HEK293 (cell line): ENCODE results near the gene SERTAD3.

Experiments used
- CTCF ChIA-PET: fragments of 350-600 bp; formaldehyde crosslinking; extraction: SDS; loops from one replicate; lab custom pipeline; 2021; ENCODE audit warnings: antibody characterized with exemption; lab: Yijun Ruan, JAX
- POLR2A ChIA-PET: fragments of 300-600 bp; formaldehyde crosslinking; extraction: SDS; loops from one replicate; lab custom pipeline; 2020; ENCODE audit warnings: antibody characterized with exemption, inconsistent platforms; lab: Yijun Ruan, JAX
- H3K27ac ChIP-seq: fragments of 200-500 bp; sonication (Bioruptor generic); 2 replicates; pipeline ENCODE4 v1.5.1; 2014; ENCODE audit warnings: low read depth, low read length, control low read depth, inconsistent platforms; ENCODE audit errors: extremely low read depth
- H3K36me3 ChIP-seq, 2 experiments: fragments of 200-500 bp in 1 of 2; sonication (Bioruptor generic) in 1 of 2; 1 replicate in 1 of 2; 2 replicates in 1 of 2; pipeline ENCODE4 v1.5.1; 2014 to 2017; ENCODE audit warnings: inconsistent platforms in 2 of 2, low read length in 2 of 2; ENCODE audit not compliant: control insufficient read depth in 2 of 2, insufficient read depth in 1 of 2
- H3K4me1 ChIP-seq: fragments of 200-500 bp; sonication (Bioruptor generic); 2 replicates; pipeline ENCODE4 v1.5.1; 2014; ENCODE audit warnings: mild to moderate bottlenecking, low read length, inconsistent platforms; ENCODE audit not compliant: control insufficient read depth, insufficient read depth
- H3K4me3 ChIP-seq: 2 replicates; pipeline ENCODE4 v1.5.1; 2011; ENCODE audit warnings: low read depth, mild to moderate bottlenecking, control low read depth, low read length, moderate library complexity
- H3K9me3 ChIP-seq: fragments of 200-500 bp; sonication (Bioruptor generic); 2 replicates; pipeline ENCODE4 v1.5.1; 2014; ENCODE audit warnings: low read depth, low read length, inconsistent platforms; ENCODE audit not compliant: control insufficient read depth, insufficient read depth
- AEBP2 ChIP-seq: fragments of 450-650 bp; formaldehyde crosslinking; IDR thresholded peaks from 2 replicates; pipeline ENCODE4 v1.5.1; 2016; ENCODE audit warnings: missing biosample characterization, missing genetic modification characterization, borderline replicate concordance
- FEZF1 ChIP-seq: fragments of 450-650 bp; formaldehyde crosslinking; IDR thresholded peaks from 2 replicates; pipeline ENCODE4 v1.5.1; 2016; ENCODE audit warnings: missing biosample characterization, missing genetic modification characterization
- GLIS1 ChIP-seq: fragments of 450-650 bp; formaldehyde crosslinking; IDR thresholded peaks from 2 replicates; pipeline ENCODE4 v1.5.1; 2016; ENCODE audit warnings: missing biosample characterization, missing genetic modification characterization
- HIC1 ChIP-seq: fragments of 450-650 bp; formaldehyde crosslinking; IDR thresholded peaks from 2 replicates; pipeline ENCODE4 v1.5.1; 2016; ENCODE audit warnings: missing biosample characterization, missing genetic modification characterization
- KLF16 ChIP-seq: fragments of 450-650 bp; formaldehyde crosslinking; IDR thresholded peaks from 2 replicates; pipeline ENCODE4 v1.5.1; 2017; ENCODE audit warnings: missing biosample characterization, missing genetic modification characterization
- SCRT2 ChIP-seq: fragments of 450-650 bp; formaldehyde crosslinking; IDR thresholded peaks from 2 replicates; pipeline ENCODE4 v1.5.1; 2016; ENCODE audit warnings: missing biosample characterization, missing genetic modification characterization
- YY2 ChIP-seq: fragments of 450-650 bp; formaldehyde crosslinking; IDR thresholded peaks from 2 replicates; pipeline ENCODE4 v1.5.1; 2016; ENCODE audit warnings: missing biosample characterization, missing genetic modification characterization
- ZBTB8A ChIP-seq: fragments of 450-650 bp; formaldehyde crosslinking; IDR thresholded peaks from 2 replicates; pipeline ENCODE4 v1.5.1; 2016; ENCODE audit warnings: missing biosample characterization, missing genetic modification characterization
- ZNF140 ChIP-seq: fragments of 450-650 bp; formaldehyde crosslinking; IDR thresholded peaks from 2 replicates; pipeline ENCODE4 v1.5.1; 2016; ENCODE audit warnings: missing biosample characterization, missing genetic modification characterization
- ZNF155 ChIP-seq: fragments of 450-650 bp; formaldehyde crosslinking; IDR thresholded peaks from 2 replicates; pipeline ENCODE4 v1.5.1; 2016; ENCODE audit warnings: missing biosample characterization, missing genetic modification characterization
- ZNF174 ChIP-seq: fragments of 450-650 bp; formaldehyde crosslinking; IDR thresholded peaks from 2 replicates; pipeline ENCODE4 v1.5.0; 2017; ENCODE audit warnings: missing biosample characterization, mild to moderate bottlenecking, missing genetic modification characterization
- ZNF184 ChIP-seq: fragments of 450-650 bp; IDR thresholded peaks from 2 replicates; pipeline ENCODE4 v1.5.1; 2018; ENCODE audit warnings: missing biosample characterization, mild to moderate bottlenecking, missing genetic modification characterization
- ZNF223 ChIP-seq: fragments of 450-650 bp; formaldehyde crosslinking; IDR thresholded peaks from 2 replicates; pipeline ENCODE4 v1.5.1; 2016; ENCODE audit warnings: missing biosample characterization, missing genetic modification characterization
- ZNF274 ChIP-seq, 2 experiments: fragments of 200-500 bp in 1 of 2; fragments of 450-650 bp in 1 of 2; sonication (Bioruptor generic) in 1 of 2; formaldehyde crosslinking in 1 of 2; IDR thresholded peaks; 2 replicates each; pipeline versions ENCODE4 v1.5.1 to v1.6.1; 2014 to 2016; ENCODE audit warnings: borderline replicate concordance in 1 of 2, inconsistent platforms in 1 of 2, low read length in 1 of 2, missing biosample characterization in 1 of 2, missing genetic modification characterization in 1 of 2
- ZNF280C ChIP-seq: fragments of 450-650 bp; formaldehyde crosslinking; IDR thresholded peaks from 2 replicates; pipeline ENCODE4 v1.5.1; 2016; ENCODE audit warnings: missing biosample characterization, missing genetic modification characterization
- ZNF341 ChIP-seq: fragments of 450-650 bp; formaldehyde crosslinking; IDR thresholded peaks from 2 replicates; pipeline ENCODE4; 2016; ENCODE audit warnings: low read depth, missing biosample characterization, missing genetic modification characterization
- ZNF398 ChIP-seq: fragments of 450-650 bp; formaldehyde crosslinking; IDR thresholded peaks from 2 replicates; pipeline ENCODE4 v1.5.1; 2017; ENCODE audit warnings: missing biosample characterization, missing genetic modification characterization
- ZNF416 ChIP-seq: fragments of 450-650 bp; formaldehyde crosslinking; IDR thresholded peaks from 2 replicates; pipeline ENCODE4 v1.5.1; 2016; ENCODE audit warnings: missing biosample characterization, missing genetic modification characterization
- ZNF555 ChIP-seq: fragments of 450-650 bp; formaldehyde crosslinking; conservative IDR thresholded peaks from 2 replicates; pipeline ENCODE4 v1.5.1; 2017; ENCODE audit warnings: missing biosample characterization, mild to moderate bottlenecking, missing genetic modification characterization, inconsistent platforms
- ZNF560 ChIP-seq: fragments of 450-650 bp; formaldehyde crosslinking; IDR thresholded peaks from 2 replicates; pipeline ENCODE4 v1.5.1; 2017; ENCODE audit warnings: missing biosample characterization, missing genetic modification characterization, borderline replicate concordance
- ZNF660 ChIP-seq: fragments of 450-650 bp; IDR thresholded peaks from 2 replicates; pipeline ENCODE4 v1.5.1; 2018; ENCODE audit warnings: missing biosample characterization, mild to moderate bottlenecking, missing genetic modification characterization
- ZNF670 ChIP-seq: fragments of 450-650 bp; formaldehyde crosslinking; IDR thresholded peaks from 2 replicates; pipeline ENCODE4 v1.5.1; 2016; ENCODE audit warnings: missing biosample characterization, missing genetic modification characterization, low read depth
- ZNF747 ChIP-seq: fragments of 450-650 bp; formaldehyde crosslinking; IDR thresholded peaks from 2 replicates; pipeline ENCODE4 v1.5.1; 2016; ENCODE audit warnings: missing biosample characterization, missing genetic modification characterization
- ZNF768 ChIP-seq: fragments of 450-650 bp; formaldehyde crosslinking; IDR thresholded peaks from 2 replicates; pipeline ENCODE4 v1.5.1; 2018; ENCODE audit warnings: missing biosample characterization, mild to moderate bottlenecking, missing genetic modification characterization
- ZNF777 ChIP-seq: fragments of 450-650 bp; formaldehyde crosslinking; IDR thresholded peaks from 2 replicates; pipeline ENCODE4 v1.5.1; 2017; ENCODE audit warnings: missing biosample characterization, missing genetic modification characterization, borderline replicate concordance
- ZSCAN16 ChIP-seq: fragments of 450-650 bp; formaldehyde crosslinking; IDR thresholded peaks from 2 replicates; pipeline ENCODE4 v1.5.1; 2016; ENCODE audit warnings: missing biosample characterization, missing genetic modification characterization

The SERTAD3 gene

GRCh38 chr19:40420766-40421765, 23.1 kb downstream of the SERTAD3 start:
- Histone ChIP-seq H3K4me3 (peak overlapping the region; percentile 63), H3K36me3 (peaks cover 13 to 15% of the 10 kb centered on the region in 2 experiments), H3K27ac (peak overlapping the region; percentile 95), H3K9me3 (no peaks in the 10 kb centered on the region), H3K4me1 (peaks cover 21% of the 10 kb centered on the region)
- ChIA-PET CTCF (interaction anchor here (0.6 to 3.4 kb wide), 56 partner anchors 9 to 285 kb away, joined by 3 to 40 read pairs (median 5); partner anchors contain the start of genes BLVRB and SERTAD3), POLR2A (interaction anchor here (0.6 to 9.2 kb wide), 42 partner anchors 9 to 1735 kb away, joined by 3 to 428 read pairs (median 4); partner anchors contain the start of genes AKT2, BLVRB, C19orf47 and DYRK1B)
- no peak for TF ChIP-seq ZNF274 (IDR thresholded peaks at IDR 0.05; ENCODE audit: low read length)
- TF ChIP-seq ZNF274 (tag by site-specific recombination; IDR thresholded peaks at IDR 0.05; ENCODE audit: borderline replicate concordance): no peak
- peak; percentile 76 for TF ChIP-seq ZNF660
- no peak for TF ChIP-seq ZNF184
- 0 out of 2 replicates have a peak, but pooled peaks have one; percentile 12 for TF ChIP-seq YY2
- no peak for TF ChIP-seq SCRT2 (tag by site-specific recombination)
- peak; percentile 93 for TF ChIP-seq ZNF341 (tag by site-specific recombination)
- TF ChIP-seq ZNF670 (tag by site-specific recombination): no peak
- no peak for TF ChIP-seq ZNF555
- peak; percentile 99 for TF ChIP-seq HIC1 (tag by site-specific recombination)
- TF ChIP-seq KLF16 (tag by site-specific recombination): peak; percentile 98
- peak; percentile 14 for TF ChIP-seq ZNF223
- 0 out of 2 replicates have a peak, but pooled peaks have one; percentile 76 for TF ChIP-seq ZSCAN16 (tag by site-specific recombination)
- peak; percentile 51 for TF ChIP-seq FEZF1
- no peak for TF ChIP-seq ZNF560
- TF ChIP-seq ZNF140 (tag by site-specific recombination): no peak
- peak; percentile 96 for TF ChIP-seq ZBTB8A (tag by site-specific recombination)
- TF ChIP-seq ZNF747 (tag by site-specific recombination): no peak
- TF ChIP-seq ZNF777 (tag by site-specific recombination): peak; percentile 93
- peak; percentile 92 for TF ChIP-seq ZNF398 (tag by site-specific recombination)
- TF ChIP-seq GLIS1 (tag by site-specific recombination): peak; percentile 94
- no peak; the same call in 1 of the 2 replicates for TF ChIP-seq ZNF768 (tag by site-specific recombination)
- no peak for TF ChIP-seq ZNF155 (tag by site-specific recombination)
- TF ChIP-seq ZNF280C (tag by site-specific recombination): no peak
- no peak for TF ChIP-seq ZNF174
- no peak for TF ChIP-seq ZNF416 (tag by site-specific recombination)
- no peak for TF ChIP-seq AEBP2 (tag by site-specific recombination)
